ENCODE data around the gene SLC5A9. TPM values are rescaled to one million over a fixed set of nuclear protein-coding genes. Genes with fewer than 3 reads are reported as not detected.
"Not testable (repeated sequence)": the region's sequence is repeated elsewhere in the genome, so short reads cannot be mapped to it uniquely, and the experiment has no call there.

The SLC5A9 gene
- total RNA-seq, 4 donors from 2014 or later: not detected

GRCh38 chr1:48208251-48208650 is 14.3 kb upstream of the SLC5A9 start:
- DNase-seq (no peak), ATAC-seq (no peak)
- in situ Hi-C loops (cut with MboI; ENCODE audit: low sequenced_read_pairs in 4 of 4): loop anchor here in 3 of 4 donors (10.0 to 25.0 kb wide), 2 partner anchors 103 to 471 kb away; no protein-coding TSS in a partner anchor
- Histone ChIP-seq H3K27ac (no peak overlapping the region), H3K9me3 (no peaks in the 10 kb centered on the region), H3K4me1 (no peaks in the 10 kb centered on the region), H3K27me3 (no peaks in the 10 kb centered on the region), H3K36me3 (no peaks in the 10 kb centered on the region), H3K4me3 (no peak overlapping the region)
- TF ChIP-seq CTCF (IDR thresholded peaks at IDR 0.05 in 4 of 5, conservative IDR thresholded peaks at IDR 0.05 in 1 of 5): no peak
- TF ChIP-seq POLR2A (IDR thresholded peaks at IDR 0.05): no peak
- intact Hi-C loops (cut with DNase I; ENCODE audit: low total_unique reads): no loop called here

DNA sequence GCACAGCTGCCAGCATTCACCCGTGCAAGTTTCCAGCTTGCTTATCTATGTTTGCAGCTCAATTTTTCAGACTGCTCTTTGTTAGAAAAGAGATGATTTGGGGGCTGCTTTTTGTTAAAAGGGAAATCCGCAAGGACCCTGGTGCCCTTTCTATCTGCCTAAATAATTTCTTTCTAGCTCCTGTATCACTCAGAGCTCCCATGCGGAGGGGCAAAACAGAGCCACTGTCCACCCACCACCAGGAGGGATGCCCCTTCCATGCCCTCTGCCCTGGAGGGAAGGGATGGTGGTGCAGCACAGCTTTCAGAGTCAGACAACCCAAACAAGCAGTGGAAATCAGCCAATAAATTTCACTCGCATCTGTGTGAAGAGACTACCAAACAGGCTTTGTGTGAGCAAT is 13.9 kb upstream of the SLC5A9 start:
- in situ Hi-C loops (cut with MboI; ENCODE audit: low sequenced_read_pairs in 4 of 4): loop anchor here in 3 of 4 donors (10.0 to 25.0 kb wide), 2 partner anchors 104 to 471 kb away; no protein-coding TSS in a partner anchor
- Histone ChIP-seq H3K36me3 (no peaks in the 10 kb centered on the region), H3K4me3 (no peak overlapping the region), H3K27me3 (no peaks in the 10 kb centered on the region), H3K9me3 (no peaks in the 10 kb centered on the region), H3K27ac (no peak overlapping the region), H3K4me1 (no peaks in the 10 kb centered on the region)
- TF ChIP-seq POLR2A (IDR thresholded peaks at IDR 0.05): no peak
- TF ChIP-seq CTCF (IDR thresholded peaks at IDR 0.05 in 4 of 5, conservative IDR thresholded peaks at IDR 0.05 in 1 of 5): no peak
- no peak for DNase-seq
- ATAC-seq: no peak
- intact Hi-C loops (cut with DNase I; ENCODE audit: low total_unique reads): no loop called here

- intact Hi-C loops (cut with DNase I; ENCODE audit: low total_unique reads); DNase-seq; H3K4me3 ChIP-seq; H3K4me1 ChIP-seq; H3K36me3 ChIP-seq; H3K9me3 ChIP-seq; H3K27ac ChIP-seq; H3K27me3 ChIP-seq; ATAC-seq: not testable (repeated sequence)
- in situ Hi-C loops (cut with MboI; ENCODE audit: low sequenced_read_pairs in 4 of 4): loop anchor here in 2 of 4 donors (25.0 kb wide), 1 partner anchor 476 kb away; no protein-coding TSS in a partner anchor
These were observed 9.1 kb upstream of the SLC5A9 start for GRCh38 chr1:48213462-48213861.

GRCh38 chr1:48214366-48214765 is 8.2 kb upstream of the SLC5A9 start:
- H3K4me3 ChIP-seq; DNase-seq; H3K36me3 ChIP-seq; H3K27me3 ChIP-seq; H3K4me1 ChIP-seq; ATAC-seq; H3K9me3 ChIP-seq; H3K27ac ChIP-seq; intact Hi-C loops (cut with DNase I; ENCODE audit: low total_unique reads): not testable (repeated sequence)
- in situ Hi-C loops (cut with MboI; ENCODE audit: low sequenced_read_pairs in 4 of 4): loop anchor here in 2 of 4 donors (25.0 kb wide), 1 partner anchor 477 kb away; no protein-coding TSS in a partner anchor

GRCh38 chr1:48214820-48215219 is 7.7 kb upstream of the SLC5A9 start:
- ATAC-seq (peak in 1 of 2 donors; percentile 36), DNase-seq (no peak)
- Histone ChIP-seq H3K9me3 (no peaks in the 10 kb centered on the region), H3K4me1 (no peaks in the 10 kb centered on the region), H3K36me3 (no peaks in the 10 kb centered on the region), H3K27ac (no peak overlapping the region), H3K4me3 (no peak overlapping the region), H3K27me3 (no peaks in the 10 kb centered on the region)
- in situ Hi-C loops (cut with MboI; ENCODE audit: low sequenced_read_pairs in 4 of 4): loop anchor here in 2 of 4 donors (25.0 kb wide), 1 partner anchor 478 kb away; no protein-coding TSS in a partner anchor
- no peak for TF ChIP-seq POLR2A (IDR thresholded peaks at IDR 0.05)
- no peak for TF ChIP-seq CTCF (IDR thresholded peaks at IDR 0.05 in 4 of 5, conservative IDR thresholded peaks at IDR 0.05 in 1 of 5)
- intact Hi-C loops (cut with DNase I; ENCODE audit: low total_unique reads): no loop called here

GRCh38 chr1:48215222-48215621 is 7.3 kb upstream of the SLC5A9 start:
- ATAC-seq: peak in 1 of 2 donors; percentile 9
- in situ Hi-C loops (cut with MboI; ENCODE audit: low sequenced_read_pairs in 4 of 4): loop anchor here in 2 of 4 donors (25.0 kb wide), 1 partner anchor 478 kb away; no protein-coding TSS in a partner anchor
- no peak for DNase-seq
- Histone ChIP-seq H3K36me3 (no peaks in the 10 kb centered on the region), H3K4me3 (no peak overlapping the region), H3K27me3 (no peaks in the 10 kb centered on the region), H3K9me3 (no peaks in the 10 kb centered on the region), H3K4me1 (no peaks in the 10 kb centered on the region), H3K27ac (no peak overlapping the region)
- intact Hi-C loops (cut with DNase I; ENCODE audit: low total_unique reads): no loop called here
- TF ChIP-seq CTCF (IDR thresholded peaks at IDR 0.05 in 4 of 5, conservative IDR thresholded peaks at IDR 0.05 in 1 of 5) (no peak), POLR2A (IDR thresholded peaks at IDR 0.05) (no peak)
